Measurements from ENCODE around the gene N4BP3. TPM values are rescaled to one million over a fixed set of nuclear protein-coding genes. Genes with fewer than 3 reads are reported as not detected.

N4BP3 gene
- polyA plus RNA-seq, 3 donors, result 0.01 TPM; not detected in 2

DNA sequence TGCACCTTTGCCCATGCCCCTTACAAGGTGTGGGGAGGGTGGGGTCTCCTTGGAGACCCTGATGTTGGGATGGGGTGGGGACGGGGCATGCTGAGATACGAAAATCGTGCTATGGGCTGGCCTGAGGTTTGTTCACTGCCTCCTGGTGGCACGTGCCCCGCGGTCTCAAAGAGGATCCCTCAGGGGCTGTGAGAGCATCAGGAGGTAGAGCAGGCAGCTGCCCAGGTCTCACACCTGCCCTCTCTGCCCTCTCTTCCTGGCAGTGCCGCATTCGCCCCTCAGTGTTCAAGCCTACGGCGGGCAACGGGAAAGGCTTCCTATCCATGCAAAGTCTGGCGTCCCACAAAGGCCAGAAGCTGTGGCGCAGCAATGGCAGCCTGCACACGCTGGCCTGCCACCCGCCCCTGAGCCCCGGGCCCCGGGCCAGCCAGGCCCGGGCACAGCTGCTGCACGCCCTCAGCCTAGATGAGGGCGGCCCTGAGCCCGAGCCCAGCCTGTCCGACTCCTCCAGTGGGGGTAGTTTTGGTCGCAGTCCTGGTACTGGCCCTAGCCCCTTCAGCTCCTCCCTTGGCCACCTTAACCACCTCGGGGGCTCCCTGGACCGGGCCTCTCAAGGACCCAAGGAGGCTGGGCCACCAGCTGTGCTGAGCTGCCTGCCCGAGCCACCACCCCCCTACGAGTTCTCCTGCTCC lies 6.7 kb downstream of the N4BP3 start:
- H3K9me3 Mint-ChIP-seq, result peaks cover 0 to 12% (median 0%) of the 10 kb centered on the region in 7 donors
- Histone ChIP-seq H3K4me1 (ENCODE audit: control insufficient read depth in 1 of 2, insufficient read depth in 2 of 2, low read length in 2 of 2) (no peaks in the 10 kb centered on the region), H3K27ac (ENCODE audit: low read depth in 1 of 2, low read length in 2 of 2) (no peak overlapping the region), H3K9ac (ENCODE audit: insufficient read depth, low read length, poor library complexity, severe bottlenecking) (no peak overlapping the region), H3K4me3 (replicated peaks in 1 of 3; ENCODE audit: low read depth in 2 of 3, low read length in 3 of 3) (no peak overlapping the region), H2AFZ (ENCODE audit: insufficient read depth, low read depth, low read length, poor library complexity, severe bottlenecking) (no peak overlapping the region), H3K79me2 (ENCODE audit: insufficient read depth, low read length) (no peaks in the 10 kb centered on the region), H3K4me2 (replicated peaks; ENCODE audit: extremely low read depth, low read length, poor library complexity, severe bottlenecking) (no peak overlapping the region), H3K9me3 (replicated peaks in 1 of 2; ENCODE audit: control insufficient read depth in 1 of 2, insufficient read depth in 1 of 2, low read length in 2 of 2) (peaks cover 0 to 10% of the 10 kb centered on the region in 2 donors), H3K36me3 (replicated peaks in 1 of 2; ENCODE audit: control insufficient read depth in 1 of 2, insufficient read depth in 2 of 2, low read length in 2 of 2) (no peaks in the 10 kb centered on the region), H3K27me3 (ENCODE audit: control insufficient read depth in 2 of 2, insufficient read depth in 2 of 2, low read length in 2 of 2) (peaks cover 16 to 44% of the 10 kb centered on the region in 2 donors), H4K20me1 (ENCODE audit: insufficient read depth, low read length) (no peaks in the 10 kb centered on the region)
- H3K27me3 Mint-ChIP-seq (ENCODE audit: low read depth in 3 of 3), result peaks cover 41 to 61% (median 43%) of the 10 kb centered on the region in 3 donors
- no peak for DNase-seq
- intact Hi-C loops (cut with micrococcal nuclease), result no loop called here
- H3K4me3 Mint-ChIP-seq, result no peak overlapping the region
- no peaks in the 10 kb centered on the region for H3K36me3 Mint-ChIP-seq
- peaks cover 9% of the 10 kb centered on the region for H3K4me1 Mint-ChIP-seq
- WGBS (ENCODE audit: insufficient coverage), result 94% methylated on average over 22 of the region's 27 CpGs
- no peak overlapping the region for H3K27ac Mint-ChIP-seq
- TF ChIP-seq, protein P1, sequence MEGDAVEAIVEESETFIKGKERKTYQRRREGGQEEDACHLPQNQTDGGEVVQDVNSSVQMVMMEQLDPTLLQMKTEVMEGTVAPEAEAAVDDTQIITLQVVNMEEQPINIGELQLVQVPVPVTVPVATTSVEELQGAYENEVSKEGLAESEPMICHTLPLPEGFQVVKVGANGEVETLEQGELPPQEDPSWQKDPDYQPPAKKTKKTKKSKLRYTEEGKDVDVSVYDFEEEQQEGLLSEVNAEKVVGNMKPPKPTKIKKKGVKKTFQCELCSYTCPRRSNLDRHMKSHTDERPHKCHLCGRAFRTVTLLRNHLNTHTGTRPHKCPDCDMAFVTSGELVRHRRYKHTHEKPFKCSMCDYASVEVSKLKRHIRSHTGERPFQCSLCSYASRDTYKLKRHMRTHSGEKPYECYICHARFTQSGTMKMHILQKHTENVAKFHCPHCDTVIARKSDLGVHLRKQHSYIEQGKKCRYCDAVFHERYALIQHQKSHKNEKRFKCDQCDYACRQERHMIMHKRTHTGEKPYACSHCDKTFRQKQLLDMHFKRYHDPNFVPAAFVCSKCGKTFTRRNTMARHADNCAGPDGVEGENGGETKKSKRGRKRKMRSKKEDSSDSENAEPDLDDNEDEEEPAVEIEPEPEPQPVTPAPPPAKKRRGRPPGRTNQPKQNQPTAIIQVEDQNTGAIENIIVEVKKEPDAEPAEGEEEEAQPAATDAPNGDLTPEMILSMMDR (IDR thresholded peaks at IDR 0.05), result no peak

DNA sequence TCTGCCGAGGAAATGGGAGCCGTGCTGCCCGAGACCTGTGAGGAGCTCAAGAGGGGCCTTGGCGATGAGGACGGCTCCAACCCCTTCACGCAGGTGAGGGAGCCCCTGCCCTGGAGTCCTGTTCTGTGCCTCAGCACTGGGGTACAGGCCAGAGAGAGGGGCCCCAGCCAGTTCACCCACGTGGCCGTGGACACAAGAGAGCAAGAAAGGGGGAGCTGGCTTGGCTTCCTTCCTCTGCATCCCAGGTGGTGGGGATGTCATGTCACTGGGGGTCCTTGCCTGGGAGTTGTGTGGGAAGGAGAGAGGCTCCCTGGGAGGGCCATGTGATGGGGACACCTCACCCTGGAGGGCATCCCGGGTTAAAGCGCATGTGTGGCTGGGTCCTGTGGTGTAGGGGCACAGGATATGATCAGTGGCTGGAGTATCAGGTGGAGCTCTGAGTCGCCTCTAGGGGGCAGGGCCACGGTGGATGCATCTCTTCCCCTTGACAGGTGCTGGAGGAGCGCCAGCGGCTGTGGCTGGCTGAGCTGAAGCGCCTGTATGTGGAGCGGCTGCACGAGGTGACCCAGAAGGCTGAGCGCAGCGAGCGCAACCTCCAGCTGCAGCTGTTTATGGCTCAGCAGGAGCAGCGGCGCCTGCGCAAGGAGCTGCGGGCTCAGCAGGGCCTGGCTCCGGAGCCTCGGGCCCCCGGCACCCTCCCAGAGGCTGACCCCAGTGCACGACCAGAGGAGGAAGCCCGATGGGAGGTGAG lies 7.5 kb downstream of the N4BP3 start:
- Mint-ChIP-seq H3K27ac (no peak overlapping the region), H3K36me3 (no peaks in the 10 kb centered on the region), H3K9me3 (peaks cover 0 to 8% (median 0%) of the 10 kb centered on the region in 7 donors), H3K4me3 (no peak overlapping the region), H3K4me1 (peaks cover 13% of the 10 kb centered on the region), H3K27me3 (ENCODE audit: low read depth in 3 of 3) (peaks cover 34 to 54% (median 36%) of the 10 kb centered on the region in 3 donors)
- H3K4me3 ChIP-seq (replicated peaks in 1 of 3; ENCODE audit: low read depth in 2 of 3, low read length in 3 of 3), result no peak overlapping the region
- intact Hi-C loops (cut with micrococcal nuclease), result no loop called here
- no peak overlapping the region for H3K9ac ChIP-seq (ENCODE audit: insufficient read depth, low read length, poor library complexity, severe bottlenecking)
- peaks cover 9 to 37% of the 10 kb centered on the region in 2 donors for H3K27me3 ChIP-seq (ENCODE audit: control insufficient read depth in 2 of 2, insufficient read depth in 2 of 2, low read length in 2 of 2)
- H3K9me3 ChIP-seq (replicated peaks in 1 of 2; ENCODE audit: control insufficient read depth in 1 of 2, insufficient read depth in 1 of 2, low read length in 2 of 2), result peaks cover 0 to 9% of the 10 kb centered on the region in 2 donors
- no peaks in the 10 kb centered on the region for H3K79me2 ChIP-seq (ENCODE audit: insufficient read depth, low read length)
- H3K4me1 ChIP-seq (ENCODE audit: control insufficient read depth in 1 of 2, insufficient read depth in 2 of 2, low read length in 2 of 2), result no peaks in the 10 kb centered on the region
- TF ChIP-seq, protein P1 (IDR thresholded peaks at IDR 0.05), result peak; percentile 44
- no peak overlapping the region for H3K27ac ChIP-seq (ENCODE audit: low read depth in 1 of 2, low read length in 2 of 2)
- no peak overlapping the region for H3K4me2 ChIP-seq (replicated peaks; ENCODE audit: extremely low read depth, low read length, poor library complexity, severe bottlenecking)
- no peaks in the 10 kb centered on the region for H4K20me1 ChIP-seq (ENCODE audit: insufficient read depth, low read length)
- peak; percentile 23 to 50 (median 29) for DNase-seq
- WGBS (ENCODE audit: insufficient coverage), result 23% methylated on average over 29 of the region's 29 CpGs
- peak overlapping the region; percentile 59 for H2AFZ ChIP-seq (ENCODE audit: insufficient read depth, low read depth, low read length, poor library complexity, severe bottlenecking)
- no peaks in the 10 kb centered on the region for H3K36me3 ChIP-seq (replicated peaks in 1 of 2; ENCODE audit: control insufficient read depth in 1 of 2, insufficient read depth in 2 of 2, low read length in 2 of 2)
